HepG2 (cell line): Measurements from ENCODE around the gene SLC5A10. TPM values are rescaled to one million over a fixed set of nuclear protein-coding genes. Genes with fewer than 3 reads are reported as not detected.

Experiments
- ATAC-seq: fragments of 200-7000 bp; cut with Tn5 transposase; 3 replicates; pipeline ENCODE4 v1.9.1; 2020; ENCODE audit warnings: mild to moderate bottlenecking, moderate library complexity
- BruUV-seq: library from RNA; stranded (reverse); fragments of 400-500 nt; replicated peaks from 2 replicates; lab custom pipeline; 2021; lab: Mats Ljungman, UMichigan
- CTCF ChIA-PET: fragments of 300-600 bp; formaldehyde crosslinking; extraction: SDS; loops from one replicate; lab custom pipeline; 2021; ENCODE audit warnings: low total read pairs, inconsistent platforms, low intra/inter-chr PET ratio; lab: Yijun Ruan, JAX
- POLR2A ChIA-PET: fragments of 350-600 bp; sonication (Branson Sonifier 250); formaldehyde crosslinking; loops from one replicate; lab custom pipeline; 2020; ENCODE audit warnings: antibody characterized with exemption, inconsistent platforms; lab: Yijun Ruan, JAX
- DNase-seq: peaks from one replicate; pipeline ENCODE4 v3.0.0-alpha.2; 2015; ENCODE audit warnings: low spot score
- FAIRE-seq: peaks from 3 replicates; lab custom pipeline; 2011; peaks lifted over from hg19 to GRCh38; lab: Jason Lieb, UNC
- H2AFZ ChIP-seq: one replicate; pipeline ENCODE4 v1.6.1; 2011; ENCODE audit warnings: low read length, inconsistent platforms
- H3K27ac ChIP-seq: fragments of 300-600 bp; 3 replicates; pipeline ENCODE4 v1.8.0; 2011; ENCODE audit warnings: mixed run types, mild to moderate bottlenecking, mixed read lengths, low read length, inconsistent platforms; ENCODE audit not compliant: insufficient read depth; ENCODE audit errors: extremely low read length
- H3K27me3 ChIP-seq, 2 experiments: fragments of 200-600 bp in 1 of 2; 2 replicates in 1 of 2; 3 replicates in 1 of 2; pipeline versions ENCODE4 v1.6.0 to v1.8.0; 2011; ENCODE audit warnings: low read length in 2 of 2, mild to moderate bottlenecking in 2 of 2, moderate library complexity in 2 of 2, inconsistent platforms in 1 of 2; ENCODE audit not compliant: insufficient read depth in 2 of 2, control insufficient read depth in 1 of 2
- H3K36me3 ChIP-seq, 2 experiments: fragments of 200-600 bp in 1 of 2; replicated peaks in 1 of 2; 2 replicates in 1 of 2; 3 replicates in 1 of 2; pipeline versions ENCODE4 v1.5.1 to v1.8.0; 2011; ENCODE audit warnings: low read length in 2 of 2, inconsistent platforms in 1 of 2; ENCODE audit not compliant: insufficient read depth in 2 of 2, control insufficient read depth in 1 of 2
- H3K4me1 ChIP-seq: 2 replicates; pipeline ENCODE4 v1.5.1; 2012; ENCODE audit warnings: low read length, inconsistent platforms; ENCODE audit not compliant: insufficient read depth
- H3K4me2 ChIP-seq: 2 replicates; pipeline ENCODE4 v1.6.0; 2011; ENCODE audit warnings: low read depth, low read length, inconsistent platforms
- H3K4me3 ChIP-seq, 3 experiments: fragments of 200-600 bp in 1 of 3; sonication (generic), shearing (Covaris generic) in 1 of 3; replicated peaks in 1 of 3; 2 replicates each; pipeline ENCODE4 v1.5.1; 2011 to 2016; ENCODE audit warnings: low read length in 3 of 3, inconsistent platforms in 2 of 3, low read depth in 2 of 3, mild to moderate bottlenecking in 2 of 3, control low read depth in 1 of 3, mixed read lengths in 1 of 3; ENCODE audit not compliant: insufficient read depth in 1 of 3
- H3K79me2 ChIP-seq: one replicate; pipeline ENCODE4 v1.6.1; 2011; ENCODE audit warnings: low read length, inconsistent platforms; ENCODE audit not compliant: insufficient read depth
- H3K9ac ChIP-seq: 2 replicates; pipeline ENCODE4 v1.6.0; 2011; ENCODE audit warnings: mild to moderate bottlenecking, low read depth, low read length, inconsistent platforms; ENCODE audit not compliant: insufficient read depth
- H3K9me3 ChIP-seq: 2 replicates; pipeline ENCODE4 v1.5.1; 2012; ENCODE audit warnings: mild to moderate bottlenecking, low read length
- H4K20me1 ChIP-seq: 2 replicates; pipeline ENCODE4 v1.6.0; 2011; ENCODE audit warnings: inconsistent platforms, mild to moderate bottlenecking, low read length, moderate library complexity; ENCODE audit not compliant: insufficient read depth
- HIC2 ChIP-seq: sonication (generic); formaldehyde crosslinking; IDR thresholded peaks from 2 replicates; pipeline ENCODE4 v1.9.0; 2022; ENCODE audit warnings: low read depth, missing genetic modification reagents
- KAT7 ChIP-seq: IDR thresholded peaks from 2 replicates; pipeline ENCODE4 v1.6.1; 2018; ENCODE audit warnings: borderline replicate concordance, missing compliant biosample characterization
- KAT8 ChIP-seq: IDR thresholded peaks from 2 replicates; pipeline ENCODE4 v1.6.1; 2016; ENCODE audit warnings: missing genetic modification reagents, missing compliant biosample characterization
- TRAFD1 ChIP-seq: sonication (generic); formaldehyde crosslinking; IDR thresholded peaks from 2 replicates; pipeline ENCODE4 v1.5.1; 2020; ENCODE audit warnings: missing genetic modification reagents, mild to moderate bottlenecking, borderline replicate concordance
- ZKSCAN5 ChIP-seq: sonication (generic); formaldehyde crosslinking; IDR thresholded peaks from 2 replicates; pipeline ENCODE4 v1.5.1; 2020; ENCODE audit warnings: mild to moderate bottlenecking, missing genetic modification reagents
- ZNF441 ChIP-seq: sonication (generic); formaldehyde crosslinking; IDR thresholded peaks from 2 replicates; pipeline ENCODE4 v1.7.0; 2021; ENCODE audit warnings: missing genetic modification reagents, borderline replicate concordance
- ZNF747 ChIP-seq: sonication (generic); formaldehyde crosslinking; IDR thresholded peaks from 2 replicates; pipeline ENCODE4 v1.8.1; 2023; ENCODE audit warnings: missing genetic modification reagents, mild to moderate bottlenecking, borderline replicate concordance
- WGBS: methylation state at CpG from one replicate; pipeline ENCODE4 v1.1.6; 2017; ENCODE audit warnings: low lambda C conversion rate; 5-methylcytosine and 5-hydroxymethylcytosine counted together
- in situ Hi-C: cut with HindIII; loops from 2 replicates; pipeline ENCODE4 v1.10.0; 2017; ENCODE audit warnings: low pct_unique_long_range_greater_than_20kb; ENCODE audit not compliant: extremely low pct_ligation_motif_present
- intact Hi-C: fragments of 100-400 bp; cut with micrococcal nuclease; formaldehyde crosslinking; loops from one replicate; pipeline ENCODE4 v1.10.0; 2022; ENCODE audit not compliant: unreplicated experiment
- polyA plus RNA-seq, 8 experiments: library from polyadenylated mRNA; depleted of rRNA in 3 of 8; stranded (reverse) in 7 of 8; unstranded in 1 of 8; fragments of >200 nt; fragmentation: Illumina TruSeq in 4 of 8; extraction: Trizol in 4 of 8; gene quantifications; 2 replicates each; pipeline versions ENCODE4 v1.2.1 to v1.2.3, GENCODE V29; 2011 to 2016; ENCODE audit warnings: low read depth in 4 of 8, missing spikeins in 1 of 8, mixed read lengths in 1 of 8; ENCODE audit not compliant: insufficient read depth in 1 of 8
- total RNA-seq, 5 experiments: library from RNA; depleted of rRNA; stranded (reverse); fragments of >200 nt; fragmentation: Illumina TruSeq; extraction: Trizol; gene quantifications; 2 replicates each; pipeline ENCODE4 v1.2.3, GENCODE V29; 2016; ENCODE audit warnings: low read depth in 1 of 5

Gene SLC5A10
- total and polyA plus RNA-seq, 2 of the 13 experiments (the other 11 are each of a cell fraction or from before 2014, with no cell fraction given): 0.05 TPM; not detected in 1

- H4K20me1 ChIP-seq: no peaks in the 10 kb centered on the region
- in situ Hi-C loops: no loop called here
- H3K4me3 ChIP-seq: no peak overlapping the region
- H3K36me3 ChIP-seq: no peaks in the 10 kb centered on the region
- no TSS peak for BruUV-seq
- H3K4me2 ChIP-seq: no peak overlapping the region
- no peak overlapping the region for H2AFZ ChIP-seq
- DNase-seq (no peak), ATAC-seq (no peak), FAIRE-seq (no peak)
- no peaks in the 10 kb centered on the region for H3K79me2 ChIP-seq
- 37% methylated on average over 3 of the region's 4 CpGs for WGBS
- peaks cover 39% of the 10 kb centered on the region for H3K4me1 ChIP-seq
- CTCF ChIA-PET: no interaction called here
- TF ChIP-seq KAT8 (CRISPR knock-in tag) (no peak), ZNF441 (no peak), TRAFD1 (CRISPR knock-in tag) (no peak), ZNF747 (no peak), KAT7 (CRISPR knock-in tag) (no peak), HIC2 (CRISPR knock-in tag) (no peak), ZKSCAN5 (CRISPR knock-in tag) (no peak)
- peaks cover 4 to 22% of the 10 kb centered on the region in 2 experiments; a peak in 2 of 5 replicates for H3K27me3 ChIP-seq
- intact Hi-C loops: loop anchor here (10.0 kb wide), 1 partner anchor 143 kb away; no protein-coding TSS in a partner anchor
- H3K27ac ChIP-seq: no peak overlapping the region
- no peak overlapping the region for H3K9ac ChIP-seq
- H3K9me3 ChIP-seq: no peaks in the 10 kb centered on the region
- POLR2A ChIA-PET: no interaction called here
These were observed 5.9 kb downstream of the SLC5A10 start for GRCh38 chr17:18957831-18958230.
